ENCODE results near the gene RAMACL. TPM values are rescaled to one million over a fixed set of nuclear protein-coding genes. Genes with fewer than 3 reads are reported as not detected.

The RAMACL gene
- total RNA-seq, 1 donor from 2014 or later: 6.6 TPM

DNA sequence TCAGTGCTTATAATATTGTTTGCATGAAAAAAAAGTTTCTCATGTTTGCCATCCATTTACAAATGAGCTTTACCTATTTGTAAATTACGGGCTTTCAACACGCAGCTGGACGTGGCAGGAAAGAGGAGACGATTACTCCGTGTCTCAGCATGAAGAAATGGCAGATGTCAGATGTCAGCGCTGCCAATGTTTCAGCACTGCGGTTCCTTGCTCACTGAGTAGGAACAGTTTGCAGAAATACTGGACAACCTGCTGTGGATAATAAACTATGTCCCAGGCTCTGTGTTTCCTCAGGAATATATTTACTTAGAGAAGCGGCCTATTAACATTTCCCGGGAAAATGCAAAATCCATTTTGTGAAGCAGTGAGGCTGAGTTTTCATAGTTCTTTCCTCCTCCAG, 22.7 kb downstream of the RAMACL start:
- H3K4me1 ChIP-seq: peaks cover 19% of the 10 kb centered on the region
- no peak overlapping the region for H3K27ac ChIP-seq
- TF ChIP-seq CTCF (IDR thresholded peaks at IDR 0.05): no peak
- peaks cover 27% of the 10 kb centered on the region for H3K36me3 ChIP-seq
- ATAC-seq: no peak
- no peaks in the 10 kb centered on the region for H3K27me3 ChIP-seq (ENCODE audit: low read depth)
- no peak for DNase-seq
- intact Hi-C loops (cut with DNase I): no loop called here
- H3K9me3 ChIP-seq: peaks cover 6% of the 10 kb centered on the region
- no peak overlapping the region for H3K4me3 ChIP-seq

DNA sequence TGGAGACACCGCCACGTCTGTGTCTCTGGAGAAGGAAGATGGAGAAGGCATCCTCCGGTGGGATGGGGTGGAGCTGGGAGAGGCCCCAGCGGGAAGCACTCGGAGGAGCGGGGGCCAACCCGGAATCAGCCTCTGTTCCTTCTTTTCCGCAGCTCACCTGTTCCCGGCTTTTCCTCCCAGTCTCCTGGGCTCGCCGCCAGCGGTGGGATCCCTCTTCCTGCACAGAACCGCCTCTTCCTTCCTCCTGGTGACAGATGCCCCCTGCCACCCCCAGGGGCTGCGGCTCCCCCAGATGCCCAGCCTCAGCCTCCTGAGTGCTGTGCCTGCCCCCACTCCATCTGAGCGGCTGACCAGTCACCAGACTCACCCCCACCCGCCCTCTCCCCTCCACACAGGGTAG, 23.3 kb downstream of the RAMACL start:
- Histone ChIP-seq H3K4me1 (peaks cover 18% of the 10 kb centered on the region), H3K36me3 (peaks cover 27% of the 10 kb centered on the region), H3K27ac (no peak overlapping the region), H3K27me3 (ENCODE audit: low read depth) (no peaks in the 10 kb centered on the region), H3K9me3 (peaks cover 6% of the 10 kb centered on the region), H3K4me3 (no peak overlapping the region)
- TF ChIP-seq CTCF (IDR thresholded peaks at IDR 0.05): no peak
- DNase-seq (no peak), ATAC-seq (no peak)
- intact Hi-C loops (cut with DNase I): no loop called here

GRCh38 chr6:166562726-166563125, 23.8 kb downstream of the RAMACL start:
- H3K4me3 ChIP-seq: no peak overlapping the region
- H3K36me3 ChIP-seq: peaks cover 27% of the 10 kb centered on the region
- H3K9me3 ChIP-seq: peaks cover 6% of the 10 kb centered on the region
- ATAC-seq (no peak), DNase-seq (no peak)
- peaks cover 19% of the 10 kb centered on the region for H3K4me1 ChIP-seq
- intact Hi-C loops (cut with DNase I): no loop called here
- H3K27me3 ChIP-seq (ENCODE audit: low read depth): no peaks in the 10 kb centered on the region
- no peak overlapping the region for H3K27ac ChIP-seq
- TF ChIP-seq CTCF (IDR thresholded peaks at IDR 0.05): no peak

DNA sequence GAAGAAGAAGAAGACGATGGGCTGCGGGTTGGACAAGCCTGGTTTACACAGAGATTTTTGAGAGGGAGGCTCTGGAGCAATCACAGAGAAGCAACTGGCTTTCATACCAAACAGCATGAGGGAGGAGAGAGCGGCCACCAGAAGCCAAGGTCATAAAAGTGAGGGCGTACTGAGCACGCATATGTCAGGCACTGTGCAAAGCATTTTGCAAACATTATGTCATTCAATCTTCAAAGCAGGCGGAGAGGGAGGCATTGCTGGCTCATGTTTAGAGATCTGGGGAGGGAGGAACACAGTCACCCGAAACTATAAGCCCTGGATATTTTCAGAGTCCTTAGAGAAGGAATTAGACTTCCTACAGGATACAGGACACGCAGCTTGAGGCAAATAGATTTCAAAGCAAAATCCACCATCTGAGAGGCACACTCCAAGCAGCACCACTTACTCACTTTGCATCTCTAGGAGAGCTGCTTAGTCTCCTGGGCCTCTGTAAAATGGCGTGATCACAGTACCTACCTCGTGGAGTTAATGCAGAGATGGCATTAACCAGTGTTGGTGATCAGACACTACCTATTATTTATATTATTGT, 24.6 kb downstream of the RAMACL start:
- Histone ChIP-seq H3K27ac (peak overlapping the region; percentile 28), H3K36me3 (peaks cover 27% of the 10 kb centered on the region), H3K4me3 (no peak overlapping the region), H3K9me3 (peaks cover 6% of the 10 kb centered on the region), H3K27me3 (ENCODE audit: low read depth) (no peaks in the 10 kb centered on the region), H3K4me1 (peaks cover 26% of the 10 kb centered on the region)
- ATAC-seq (no peak), DNase-seq (no peak)
- TF ChIP-seq CTCF (IDR thresholded peaks at IDR 0.05): no peak
- intact Hi-C loops (cut with DNase I): no loop called here

DNA sequence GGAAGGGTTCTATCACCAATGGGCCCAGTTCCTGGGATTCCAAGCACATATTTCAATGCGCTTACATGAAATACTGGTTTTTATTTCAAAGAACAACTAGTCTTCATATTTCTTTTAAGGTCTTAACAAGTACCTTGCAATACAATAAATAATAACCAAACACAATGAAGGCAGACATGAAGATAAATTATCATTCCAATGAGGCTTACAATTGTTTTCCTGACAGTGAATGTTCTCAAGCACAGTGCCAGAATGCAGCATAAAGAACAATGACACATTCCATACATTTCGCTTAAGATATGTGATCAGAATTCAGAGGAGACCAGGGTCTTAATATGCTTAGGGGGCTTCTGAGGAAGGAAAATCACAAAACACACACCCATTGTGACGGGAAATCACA, 26.3 kb downstream of the RAMACL start:
- intact Hi-C loops (cut with DNase I): no loop called here
- ATAC-seq: no peak
- H3K4me1 ChIP-seq: peaks cover 39% of the 10 kb centered on the region

More for the DNA sequence above, 26.3 kb downstream of the RAMACL start:
- Histone ChIP-seq H3K27me3 (ENCODE audit: low read depth) (no peaks in the 10 kb centered on the region), H3K27ac (no peak overlapping the region), H3K9me3 (peaks cover 6% of the 10 kb centered on the region), H3K4me3 (no peak overlapping the region), H3K36me3 (peaks cover 17% of the 10 kb centered on the region)
- TF ChIP-seq CTCF (IDR thresholded peaks at IDR 0.05): no peak
- DNase-seq: no peak
